Liver (tissue), 9 donors: ENCODE measurements around the gene EXOSC5. TPM values are rescaled to one million over a fixed set of nuclear protein-coding genes. Genes with fewer than 3 reads are reported as not detected.
A peak's percentile ranks its signal among the peaks of the same experiment; 100 is the strongest.

Experiments
- DNase-seq: peaks from one replicate; pipeline ENCODE4 v3.0.0-alpha.2; 2017; ENCODE audit warnings: low spot score
- H3K27ac ChIP-seq, 2 donors: one replicate each; pipeline ENCODE4 v1.7.0; 2013; ENCODE audit warnings: inconsistent platforms in 2 of 2, low read length in 2 of 2, control low read depth in 1 of 2, low read depth in 1 of 2, mild to moderate bottlenecking in 1 of 2
- H3K27me3 ChIP-seq, 4 donors: one replicate each; pipeline versions ENCODE4 v1.6.1 to v1.7.0; 2013; ENCODE audit warnings: low read length in 3 of 4, inconsistent platforms in 1 of 4, mild to moderate bottlenecking in 1 of 4, moderate library complexity in 1 of 4; ENCODE audit not compliant: control insufficient read depth in 4 of 4, insufficient read depth in 4 of 4
- H3K36me3 ChIP-seq, 4 donors: one replicate each; pipeline versions ENCODE4 v1.6.1 to v1.7.0; 2013; ENCODE audit warnings: low read length in 3 of 4, mild to moderate bottlenecking in 3 of 4, low read depth in 1 of 4, moderate library complexity in 1 of 4; ENCODE audit not compliant: control insufficient read depth in 4 of 4, insufficient read depth in 3 of 4
- H3K4me1 ChIP-seq, 4 donors: one replicate each; pipeline versions ENCODE4 v1.6.1 to v1.7.0; 2013; ENCODE audit warnings: low read length in 3 of 4, mild to moderate bottlenecking in 3 of 4, moderate library complexity in 1 of 4; ENCODE audit not compliant: control insufficient read depth in 4 of 4, insufficient read depth in 4 of 4
- H3K4me3 ChIP-seq, 3 donors: one replicate each; pipeline versions ENCODE4 v1.6.1 to v1.7.0; 2013; ENCODE audit warnings: low read length in 3 of 3, control low read depth in 1 of 3, low read depth in 1 of 3, mild to moderate bottlenecking in 1 of 3
- H3K9ac ChIP-seq, 2 donors: one replicate each; pipeline ENCODE4 v1.7.0; 2013; ENCODE audit warnings: low read length in 2 of 2, mild to moderate bottlenecking in 2 of 2, moderate library complexity in 2 of 2, control low read depth in 1 of 2, low read depth in 1 of 2
- H3K9me3 ChIP-seq, 4 donors: one replicate each; pipeline versions ENCODE4 v1.6.1 to v1.7.0; 2013; ENCODE audit warnings: low read length in 3 of 4; ENCODE audit not compliant: control insufficient read depth in 4 of 4
- ATF3 ChIP-seq: IDR thresholded peaks from 2 replicates; pipeline ENCODE4 v1.6.1; 2016; ENCODE audit warnings: antibody characterized with exemption
- EGR1 ChIP-seq, 2 donors: IDR thresholded peaks; 2 replicates each; pipeline ENCODE4 v1.6.1; 2016 to 2018; ENCODE audit warnings: antibody characterized with exemption in 2 of 2, low read depth in 2 of 2
- FOXA1 ChIP-seq: IDR thresholded peaks from 2 replicates; pipeline ENCODE4 v1.6.1; 2016; ENCODE audit warnings: antibody characterized with exemption
- FOXA2 ChIP-seq: IDR thresholded peaks from 2 replicates; pipeline ENCODE4 v1.6.1; 2016; ENCODE audit warnings: antibody characterized with exemption
- GABPA ChIP-seq, 2 donors: IDR thresholded peaks in 1 of 2; conservative IDR thresholded peaks in 1 of 2; 2 replicates each; pipeline ENCODE4 v1.6.1; 2016; ENCODE audit warnings: antibody characterized with exemption in 2 of 2, mild to moderate bottlenecking in 1 of 2, moderate library complexity in 1 of 2
- HNF4A ChIP-seq, 2 donors: conservative IDR thresholded peaks; 2 replicates each; pipeline ENCODE4 v1.6.1; 2016; ENCODE audit warnings: antibody characterized with exemption in 2 of 2, mild to moderate bottlenecking in 2 of 2
- HNF4G ChIP-seq: IDR thresholded peaks from 2 replicates; pipeline ENCODE4 v1.6.1; 2016; ENCODE audit warnings: antibody characterized with exemption
- JUND ChIP-seq, 2 donors: IDR thresholded peaks; 2 replicates each; pipeline ENCODE4 v1.6.1; 2016; ENCODE audit warnings: antibody characterized with exemption in 2 of 2
- MAX ChIP-seq: IDR thresholded peaks from 2 replicates; pipeline ENCODE4 v1.6.1; 2016; ENCODE audit warnings: antibody characterized with exemption
- NR2F2 ChIP-seq: IDR thresholded peaks from 2 replicates; pipeline ENCODE4 v1.6.1; 2016; ENCODE audit warnings: antibody characterized with exemption
- RAD21 ChIP-seq, 2 donors: IDR thresholded peaks; 2 replicates each; pipeline ENCODE4 v1.6.1; 2016; ENCODE audit warnings: antibody characterized with exemption in 2 of 2, mild to moderate bottlenecking in 2 of 2
- REST ChIP-seq: IDR thresholded peaks from 2 replicates; pipeline ENCODE4 v1.6.1; 2016; ENCODE audit warnings: antibody characterized with exemption, mild to moderate bottlenecking
- SP1 ChIP-seq: IDR thresholded peaks from 2 replicates; pipeline ENCODE4 v1.6.1; 2018; ENCODE audit warnings: antibody characterized with exemption, mild to moderate bottlenecking
- TAF1 ChIP-seq: conservative IDR thresholded peaks from 2 replicates; pipeline ENCODE4 v1.6.1; 2016; ENCODE audit warnings: antibody characterized with exemption, mild to moderate bottlenecking
- ZBTB33 ChIP-seq: IDR thresholded peaks from 2 replicates; pipeline ENCODE4 v1.6.1; 2016; ENCODE audit warnings: antibody characterized with exemption
- WGBS: extraction: QIAGEN DNeasy Blood & Tissue Kit; methylation state at CpG from one replicate; pipeline ENCODE4 v1.1.7; 2013; 5-methylcytosine and 5-hydroxymethylcytosine counted together
- polyA plus RNA-seq, 2 donors: library from polyadenylated mRNA; stranded (reverse) in 1 of 2; unstranded in 1 of 2; fragments of 200-250 nt in 1 of 2; fragments of >200 nt in 1 of 2; fragmentation: Nextera tagmentation in 1 of 2; extraction: Ambion mirVana in 1 of 2; gene quantifications; one replicate each; pipeline versions ENCODE4 v1.2.1 to v1.2.3, GENCODE V29; 2013 to 2015
- total RNA-seq, 2 donors: library from RNA; depleted of rRNA; stranded (reverse); fragments of >200 nt; gene quantifications; one replicate each; pipeline ENCODE4 v1.2.3, GENCODE V29; 2014
- donor health status: healthy.
- donor health status: healthy.
- donor health status: healthy.
- donor health status: healthy.
- donor health status: healthy.

Gene EXOSC5
- total and polyA plus RNA-seq, 4 donors, result 8.3 to 26.7 (median 18.9) TPM

- Histone ChIP-seq H3K36me3 (no peaks in the 10 kb centered on the region), H3K27ac (peak overlapping the region in 1 of 2 donors; percentile 40), H3K9ac (no peak overlapping the region), H3K4me1 (peaks cover 0 to 14% (median 9%) of the 10 kb centered on the region in 4 donors), H3K9me3 (no peaks in the 10 kb centered on the region), H3K27me3 (no peaks in the 10 kb centered on the region), H3K4me3 (no peak overlapping the region)
- no peak for TF ChIP-seq MAX
- DNase-seq, result no peak
- WGBS, result 68% methylated on average over 6 of the region's 6 CpGs
Observed at GRCh38 chr19:41367848-41368301, 29.3 kb downstream of the EXOSC5 start.

- 100% methylated on average over 1 of the region's 1 CpG for WGBS
- H3K9me3 ChIP-seq, result no peaks in the 10 kb centered on the region
- DNase-seq, result no peak
- H3K27ac ChIP-seq, result no peak overlapping the region
- H3K4me3 ChIP-seq, result no peak overlapping the region
- H3K36me3 ChIP-seq, result no peaks in the 10 kb centered on the region
- no peaks in the 10 kb centered on the region for H3K27me3 ChIP-seq
- TF ChIP-seq RAD21 (IDR thresholded peaks at IDR 0.05) (no peak), ZBTB33 (no peak), HNF4G (no peak), SP1 (no peak), MAX (no peak), JUND (IDR thresholded peaks at IDR 0.05) (no peak), GABPA (IDR thresholded peaks at IDR 0.05 in 1 of 2, conservative IDR thresholded peaks at IDR 0.05 in 1 of 2) (no peak), REST (no peak), TAF1 (no peak), EGR1 (IDR thresholded peaks at IDR 0.05; ENCODE audit: low read depth in 2 of 2) (no peak), ATF3 (no peak), HNF4A (conservative IDR thresholded peaks at IDR 0.05) (no peak), FOXA1 (no peak), NR2F2 (no peak), FOXA2 (no peak)
- peaks cover 0 to 14% (median 9%) of the 10 kb centered on the region in 4 donors for H3K4me1 ChIP-seq
- no peak overlapping the region for H3K9ac ChIP-seq
Observed at GRCh38 chr19:41366089-41366488, 31.1 kb downstream of the EXOSC5 start.
